CD4-positive, alpha-beta memory T cell (primary cell): Measurements from ENCODE around the gene NRG3. TPM values are rescaled to one million over a fixed set of nuclear protein-coding genes. Genes with fewer than 3 reads are reported as not detected.

ENCODE experiments used
- CTCF ChIA-PET: fragments of 350-600 bp; sonication (Branson Sonifier 250); formaldehyde crosslinking; loops from one replicate; lab custom pipeline; 2021; ENCODE audit warnings: inconsistent platforms; ENCODE audit not compliant: partially characterized antibody; lab: Charles Lee
- POLR2A ChIA-PET: fragments of 350-600 bp; sonication (Branson Sonifier 250); formaldehyde crosslinking; loops from one replicate; lab custom pipeline; 2021; ENCODE audit not compliant: partially characterized antibody; lab: Charles Lee
- DNase-seq, 5 donors: peaks; one replicate each; pipeline versions ENCODE4 v3.0.0 to v3.0.0-alpha.2; 2020 to 2022; ENCODE audit warnings: mixed read lengths in 1 of 5
- H3K27ac ChIP-seq: one replicate; pipeline ENCODE4 v1.7.0; 2013; ENCODE audit warnings: low read depth, low read length
- H3K27me3 ChIP-seq: 2 replicates; pipeline ENCODE4 v1.7.0; 2013; ENCODE audit warnings: mild to moderate bottlenecking, low read length, moderate library complexity; ENCODE audit not compliant: insufficient read depth
- H3K36me3 ChIP-seq: 2 replicates; pipeline ENCODE4 v1.7.0; 2013; ENCODE audit warnings: mild to moderate bottlenecking, low read length, moderate library complexity; ENCODE audit not compliant: insufficient read depth
- H3K4me1 ChIP-seq: 2 replicates; pipeline ENCODE4 v1.7.0; 2013; ENCODE audit warnings: mild to moderate bottlenecking, low read length, moderate library complexity; ENCODE audit not compliant: insufficient read depth
- H3K4me3 ChIP-seq, 2 donors: one replicate each; pipeline ENCODE4 v1.7.0; 2013; ENCODE audit warnings: low read length in 2 of 2, mild to moderate bottlenecking in 1 of 2
- H3K9me3 ChIP-seq, 2 donors: one replicate each; pipeline ENCODE4 v1.7.0; 2013; ENCODE audit warnings: low read length in 2 of 2, control low read depth in 1 of 2; ENCODE audit not compliant: control insufficient read depth in 1 of 2
- H3K27ac Mint-ChIP-seq, 7 donors: one replicate each; pipeline ENCODE4 v1.8.0; 2020 to 2021; ENCODE audit warnings: mixed read lengths in 7 of 7, mild to moderate bottlenecking in 6 of 7, inconsistent platforms in 3 of 7, moderate library complexity in 3 of 7
- H3K27me3 Mint-ChIP-seq, 2 donors: one replicate each; pipeline ENCODE4 v1.8.0; 2020 to 2021; ENCODE audit warnings: mixed read lengths in 2 of 2
- H3K36me3 Mint-ChIP-seq, 2 donors: one replicate each; pipeline ENCODE4 v1.8.0; 2020 to 2021; ENCODE audit warnings: mixed read lengths in 2 of 2, inconsistent platforms in 1 of 2, mild to moderate bottlenecking in 1 of 2
- H3K4me1 Mint-ChIP-seq, 4 donors: one replicate each; pipeline ENCODE4 v1.8.0; 2020 to 2021; ENCODE audit warnings: mixed read lengths in 4 of 4, mild to moderate bottlenecking in 1 of 4
- H3K4me3 Mint-ChIP-seq, 8 donors: one replicate each; pipeline ENCODE4 v1.8.0; 2020 to 2021; ENCODE audit warnings: mixed read lengths in 8 of 8, mild to moderate bottlenecking in 7 of 8, moderate library complexity in 6 of 8, inconsistent platforms in 3 of 8
- H3K9me3 Mint-ChIP-seq, 8 donors: one replicate each; pipeline ENCODE4 v1.8.0; 2020 to 2021; ENCODE audit warnings: mixed read lengths in 8 of 8, mild to moderate bottlenecking in 5 of 8, inconsistent platforms in 3 of 8, moderate library complexity in 1 of 8
- intact Hi-C: fragments of 100-400 bp; cut with micrococcal nuclease; formaldehyde crosslinking; loops from one replicate; pipeline ENCODE4 v1.15.1; 2023
- polyA plus RNA-seq, 2 donors: library from polyadenylated mRNA; unstranded; fragments of 300-500 nt; fragmentation: Illumina TruSeq; gene quantifications; one replicate each; pipeline ENCODE4 v1.2.3, GENCODE V29; 2021
- total RNA-seq, 2 experiments: library from RNA; stranded (reverse); gene quantifications; one replicate each; pipeline ENCODE4 v1.2.3, GENCODE V29; 2021

NRG3 gene
- total and polyA plus RNA-seq, 4 experiments from 2014 or later: not detected

GRCh38 chr10:81903472-81903871 is 28.5 kb downstream of the NRG3 start:
- H3K36me3 ChIP-seq: no peaks in the 10 kb centered on the region

DNA sequence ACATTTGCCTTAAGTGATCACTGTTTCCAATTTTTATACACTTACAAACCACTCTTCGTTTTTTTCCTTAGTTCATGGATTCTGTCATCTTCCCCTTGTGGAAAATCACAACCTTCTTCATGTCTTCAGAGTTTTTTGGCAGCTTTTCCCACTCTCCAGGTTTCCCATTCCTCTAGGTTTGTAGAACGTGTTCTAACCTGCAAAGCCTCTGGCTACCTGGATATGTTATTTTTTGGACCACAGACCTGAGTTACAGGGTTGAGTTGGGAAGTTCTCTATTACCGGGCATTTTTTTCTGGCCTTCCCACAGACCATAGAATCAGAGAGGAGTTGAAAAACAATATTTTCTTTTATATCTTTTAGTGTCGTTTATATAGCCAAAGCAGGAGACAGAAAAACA is 30.2 kb downstream of the NRG3 start:
- POLR2A ChIA-PET: no interaction called here
- Histone ChIP-seq H3K27me3 (no peaks in the 10 kb centered on the region), H3K27ac (no peak overlapping the region), H3K9me3 (no peaks in the 10 kb centered on the region), H3K4me3 (no peak overlapping the region), H3K36me3 (no peaks in the 10 kb centered on the region), H3K4me1 (no peaks in the 10 kb centered on the region)
- CTCF ChIA-PET: no interaction called here
- DNase-seq: no peak
- H3K9me3 Mint-ChIP-seq: peaks cover 0 to 10% (median 1%) of the 10 kb centered on the region in 8 donors
- H3K4me1 Mint-ChIP-seq: no peaks in the 10 kb centered on the region
- no peaks in the 10 kb centered on the region for H3K36me3 Mint-ChIP-seq
- intact Hi-C loops: no loop called here
- peaks cover 0 to 1% of the 10 kb centered on the region in 2 donors for H3K27me3 Mint-ChIP-seq
- H3K27ac Mint-ChIP-seq: no peak overlapping the region
- H3K4me3 Mint-ChIP-seq: no peak overlapping the region

More at GRCh38 chr10:81903472-81903871, 28.5 kb downstream of the NRG3 start:
- Histone ChIP-seq H3K27ac (no peak overlapping the region), H3K27me3 (no peaks in the 10 kb centered on the region), H3K4me3 (no peak overlapping the region), H3K4me1 (no peaks in the 10 kb centered on the region), H3K9me3 (no peaks in the 10 kb centered on the region)
- peaks cover 0 to 1% of the 10 kb centered on the region in 2 donors for H3K27me3 Mint-ChIP-seq
- CTCF ChIA-PET: no interaction called here
- H3K4me1 Mint-ChIP-seq: no peaks in the 10 kb centered on the region
- DNase-seq: no peak
- no peak overlapping the region for H3K27ac Mint-ChIP-seq
- intact Hi-C loops: no loop called here
- POLR2A ChIA-PET: no interaction called here
- H3K36me3 Mint-ChIP-seq: no peaks in the 10 kb centered on the region
- no peak overlapping the region for H3K4me3 Mint-ChIP-seq
- H3K9me3 Mint-ChIP-seq: peaks cover 0 to 10% (median 1%) of the 10 kb centered on the region in 8 donors

- ChIA-PET POLR2A (no interaction called here), CTCF (no interaction called here)
- no peaks in the 10 kb centered on the region for H3K27me3 ChIP-seq
- H3K36me3 Mint-ChIP-seq: no peaks in the 10 kb centered on the region
- intact Hi-C loops: no loop called here
- no peaks in the 10 kb centered on the region for H3K4me1 ChIP-seq
- no peak overlapping the region for H3K27ac Mint-ChIP-seq
- peaks cover 0 to under 1% of the 10 kb centered on the region in 2 donors for H3K27me3 Mint-ChIP-seq
- H3K27ac ChIP-seq: no peak overlapping the region
- no peaks in the 10 kb centered on the region for H3K9me3 ChIP-seq
- no peak overlapping the region for H3K4me3 ChIP-seq
- no peaks in the 10 kb centered on the region for H3K4me1 Mint-ChIP-seq
- no peak overlapping the region for H3K4me3 Mint-ChIP-seq
- H3K9me3 Mint-ChIP-seq: peaks cover 0 to 10% (median 4%) of the 10 kb centered on the region in 8 donors
- no peaks in the 10 kb centered on the region for H3K36me3 ChIP-seq
- no peak for DNase-seq
Observed at GRCh38 chr10:81909453-81909852, 34.5 kb downstream of the NRG3 start.

- no peak overlapping the region for H3K4me3 Mint-ChIP-seq
- DNase-seq: no peak
- ChIA-PET CTCF (no interaction called here), POLR2A (no interaction called here)
- H3K27ac Mint-ChIP-seq: no peak overlapping the region
- H3K27me3 Mint-ChIP-seq: no peaks in the 10 kb centered on the region
- Histone ChIP-seq H3K36me3 (no peaks in the 10 kb centered on the region), H3K4me3 (no peak overlapping the region), H3K9me3 (no peaks in the 10 kb centered on the region), H3K27ac (no peak overlapping the region), H3K27me3 (no peaks in the 10 kb centered on the region), H3K4me1 (no peaks in the 10 kb centered on the region)
- H3K9me3 Mint-ChIP-seq: peaks cover 0 to 4% (median 3%) of the 10 kb centered on the region in 8 donors
- H3K36me3 Mint-ChIP-seq: no peaks in the 10 kb centered on the region
- no peaks in the 10 kb centered on the region for H3K4me1 Mint-ChIP-seq
- intact Hi-C loops: no loop called here
Observed at GRCh38 chr10:81911328-81911727, 36.3 kb downstream of the NRG3 start.

GRCh38 chr10:81914736-81915503 is 39.9 kb downstream of the NRG3 start:
- no peaks in the 10 kb centered on the region for H3K36me3 ChIP-seq
- H3K27me3 Mint-ChIP-seq: no peaks in the 10 kb centered on the region
- CTCF ChIA-PET: interaction anchor here (0.6 kb wide), 1 partner anchor 907 kb away, joined by 3 read pairs; no protein-coding TSS in a partner anchor
- no peaks in the 10 kb centered on the region for H3K36me3 Mint-ChIP-seq
- no peaks in the 10 kb centered on the region for H3K4me1 Mint-ChIP-seq
- DNase-seq: no peak
- no peak overlapping the region for H3K4me3 Mint-ChIP-seq
- no peaks in the 10 kb centered on the region for H3K27me3 ChIP-seq
- H3K4me1 ChIP-seq: no peaks in the 10 kb centered on the region
- H3K27ac Mint-ChIP-seq: no peak overlapping the region
- POLR2A ChIA-PET: no interaction called here
- intact Hi-C loops: no loop called here
- no peak overlapping the region for H3K27ac ChIP-seq
- no peaks in the 10 kb centered on the region for H3K9me3 ChIP-seq
- H3K4me3 ChIP-seq: no peak overlapping the region
- peaks cover 0 to 5% (median under 1%) of the 10 kb centered on the region in 8 donors for H3K9me3 Mint-ChIP-seq

DNA sequence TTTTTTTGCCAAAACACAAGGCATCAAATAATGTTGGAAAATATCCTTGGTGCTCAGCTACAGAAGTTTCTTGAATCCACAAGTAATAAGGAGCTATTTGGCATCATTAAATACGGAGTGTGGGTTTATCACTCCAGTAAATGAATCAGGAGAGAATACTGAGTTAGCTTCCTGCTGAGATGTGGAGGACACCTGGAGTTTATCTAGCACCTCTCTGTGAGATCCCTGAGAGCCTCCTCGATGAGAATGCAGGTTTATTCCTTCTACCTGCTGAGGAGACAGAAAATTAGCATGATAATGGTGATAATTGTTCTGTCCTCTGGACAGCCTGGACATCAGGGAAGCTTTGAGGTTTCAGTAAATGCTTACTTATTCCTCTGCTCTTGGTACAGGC is 40.5 kb downstream of the NRG3 start:
- H3K4me1 ChIP-seq: no peaks in the 10 kb centered on the region
- no peak overlapping the region for H3K4me3 Mint-ChIP-seq
- no peaks in the 10 kb centered on the region for H3K9me3 ChIP-seq
- H3K36me3 Mint-ChIP-seq: no peaks in the 10 kb centered on the region
- no peak overlapping the region for H3K27ac ChIP-seq
- peaks cover 0 to 5% (median under 1%) of the 10 kb centered on the region in 8 donors for H3K9me3 Mint-ChIP-seq
- ChIA-PET CTCF (interaction anchor here (0.6 kb wide), 1 partner anchor 907 kb away, joined by 3 read pairs; no protein-coding TSS in a partner anchor), POLR2A (no interaction called here)
- no peaks in the 10 kb centered on the region for H3K27me3 ChIP-seq
- no peak for DNase-seq
- no peaks in the 10 kb centered on the region for H3K27me3 Mint-ChIP-seq
- H3K4me3 ChIP-seq: no peak overlapping the region
- no peaks in the 10 kb centered on the region for H3K36me3 ChIP-seq
- H3K4me1 Mint-ChIP-seq: no peaks in the 10 kb centered on the region
- intact Hi-C loops: no loop called here
- H3K27ac Mint-ChIP-seq: no peak overlapping the region

- Mint-ChIP-seq H3K27me3 (no peaks in the 10 kb centered on the region), H3K36me3 (no peaks in the 10 kb centered on the region), H3K4me1 (no peaks in the 10 kb centered on the region), H3K4me3 (no peak overlapping the region), H3K9me3 (peaks cover 0 to 4% (median 0%) of the 10 kb centered on the region in 8 donors), H3K27ac (no peak overlapping the region)
- Histone ChIP-seq H3K4me3 (no peak overlapping the region), H3K4me1 (no peaks in the 10 kb centered on the region), H3K27me3 (no peaks in the 10 kb centered on the region), H3K36me3 (no peaks in the 10 kb centered on the region), H3K9me3 (no peaks in the 10 kb centered on the region), H3K27ac (no peak overlapping the region)
- ChIA-PET CTCF (no interaction called here), POLR2A (no interaction called here)
- no peak for DNase-seq
- intact Hi-C loops: no loop called here
Observed at GRCh38 chr10:81917666-81918065, 42.7 kb downstream of the NRG3 start.
